ENCODE results near the gene ZPLD1.

Gene ZPLD1

DNA sequence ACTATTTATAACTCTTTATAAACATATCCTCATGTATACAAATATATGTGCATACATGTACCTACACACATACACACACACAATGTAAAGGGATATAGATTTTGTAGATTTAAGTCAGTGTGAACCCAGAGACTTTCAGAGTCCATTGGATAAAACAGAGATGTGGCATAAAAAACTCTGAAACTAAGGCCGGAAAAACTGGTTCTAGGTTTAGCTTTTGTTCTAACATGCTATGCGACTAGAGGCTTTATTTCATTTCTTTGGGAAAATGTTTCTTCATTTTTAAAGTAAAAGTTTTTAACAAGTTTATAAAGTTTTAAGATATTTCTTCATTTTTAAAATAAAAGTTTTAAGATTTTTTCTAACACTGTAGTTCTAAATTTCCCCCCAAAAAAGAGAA is 36.7 kb downstream of the ZPLD1 start:
- TF ChIP-seq, protein P1, sequence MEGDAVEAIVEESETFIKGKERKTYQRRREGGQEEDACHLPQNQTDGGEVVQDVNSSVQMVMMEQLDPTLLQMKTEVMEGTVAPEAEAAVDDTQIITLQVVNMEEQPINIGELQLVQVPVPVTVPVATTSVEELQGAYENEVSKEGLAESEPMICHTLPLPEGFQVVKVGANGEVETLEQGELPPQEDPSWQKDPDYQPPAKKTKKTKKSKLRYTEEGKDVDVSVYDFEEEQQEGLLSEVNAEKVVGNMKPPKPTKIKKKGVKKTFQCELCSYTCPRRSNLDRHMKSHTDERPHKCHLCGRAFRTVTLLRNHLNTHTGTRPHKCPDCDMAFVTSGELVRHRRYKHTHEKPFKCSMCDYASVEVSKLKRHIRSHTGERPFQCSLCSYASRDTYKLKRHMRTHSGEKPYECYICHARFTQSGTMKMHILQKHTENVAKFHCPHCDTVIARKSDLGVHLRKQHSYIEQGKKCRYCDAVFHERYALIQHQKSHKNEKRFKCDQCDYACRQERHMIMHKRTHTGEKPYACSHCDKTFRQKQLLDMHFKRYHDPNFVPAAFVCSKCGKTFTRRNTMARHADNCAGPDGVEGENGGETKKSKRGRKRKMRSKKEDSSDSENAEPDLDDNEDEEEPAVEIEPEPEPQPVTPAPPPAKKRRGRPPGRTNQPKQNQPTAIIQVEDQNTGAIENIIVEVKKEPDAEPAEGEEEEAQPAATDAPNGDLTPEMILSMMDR (IDR thresholded peaks at IDR 0.05; ENCODE audit: borderline replicate concordance, extremely low read depth, low read length, poor library complexity, severe bottlenecking) = no peak
- no peak for TF ChIP-seq EZH2 (IDR thresholded peaks at IDR 0.05; ENCODE audit: borderline replicate concordance, low read depth, low read length, severe bottlenecking)
- Histone ChIP-seq H3K4me3 (ENCODE audit: low read depth in 1 of 2, low read length in 2 of 2) (no peak overlapping the region), H3K36me3 (ENCODE audit: insufficient read depth, low read length) (no peaks in the 10 kb centered on the region), H3K4me2 (ENCODE audit: insufficient read depth, low read length) (no peak overlapping the region), H3K79me2 (ENCODE audit: insufficient read depth, low read length) (no peaks in the 10 kb centered on the region), H3K9me3 (ENCODE audit: insufficient read depth, low read length, severe bottlenecking) (no peaks in the 10 kb centered on the region), H3K27me3 (ENCODE audit: insufficient read depth, low read length, poor library complexity) (no peaks in the 10 kb centered on the region), H4K20me1 (ENCODE audit: insufficient read depth, low read length) (no peaks in the 10 kb centered on the region), H3K27ac (ENCODE audit: low read length) (no peak overlapping the region), H3K4me1 (ENCODE audit: insufficient read depth, low read length) (no peaks in the 10 kb centered on the region), H2AFZ (ENCODE audit: low read depth, low read length) (no peak overlapping the region), H3K9ac (ENCODE audit: low read depth, low read length) (no peak overlapping the region)
- ATAC-seq (ENCODE audit: insufficient read depth, low read depth) (no peak), DNase-seq (no peak)

DNA sequence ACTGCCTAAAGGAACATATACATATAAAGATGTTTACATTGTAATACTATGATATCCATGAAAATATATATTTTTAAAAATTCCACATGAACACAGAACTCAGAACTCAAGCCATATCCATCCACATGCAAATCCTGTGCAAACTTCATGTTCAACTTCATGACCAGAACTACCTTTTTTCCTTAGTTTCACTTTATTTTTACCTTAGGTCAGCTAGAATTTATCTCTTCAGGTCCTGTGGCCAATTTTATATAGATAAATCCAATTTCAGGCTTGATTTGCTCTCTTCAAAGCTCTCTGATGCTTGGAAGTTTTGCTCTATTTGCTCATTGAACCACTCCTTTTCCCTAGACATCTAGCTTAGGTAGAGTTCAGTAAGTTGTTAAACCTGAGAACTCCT is 38.8 kb downstream of the ZPLD1 start:
- no peak for TF ChIP-seq EZH2 (IDR thresholded peaks at IDR 0.05; ENCODE audit: borderline replicate concordance, low read depth, low read length, severe bottlenecking)
- TF ChIP-seq, protein P1 (IDR thresholded peaks at IDR 0.05; ENCODE audit: borderline replicate concordance, extremely low read depth, low read length, poor library complexity, severe bottlenecking) = no peak
- Histone ChIP-seq H3K9me3 (ENCODE audit: insufficient read depth, low read length, severe bottlenecking) (no peaks in the 10 kb centered on the region), H3K36me3 (ENCODE audit: insufficient read depth, low read length) (no peaks in the 10 kb centered on the region), H3K27me3 (ENCODE audit: insufficient read depth, low read length, poor library complexity) (no peaks in the 10 kb centered on the region), H3K4me1 (ENCODE audit: insufficient read depth, low read length) (no peaks in the 10 kb centered on the region), H3K27ac (ENCODE audit: low read length) (no peak overlapping the region), H3K4me2 (ENCODE audit: insufficient read depth, low read length) (no peak overlapping the region), H2AFZ (ENCODE audit: low read depth, low read length) (no peak overlapping the region), H4K20me1 (ENCODE audit: insufficient read depth, low read length) (no peaks in the 10 kb centered on the region), H3K9ac (ENCODE audit: low read depth, low read length) (no peak overlapping the region), H3K79me2 (ENCODE audit: insufficient read depth, low read length) (no peaks in the 10 kb centered on the region), H3K4me3 (ENCODE audit: low read depth in 1 of 2, low read length in 2 of 2) (no peak overlapping the region)
- ATAC-seq (ENCODE audit: insufficient read depth, low read depth) (no peak), DNase-seq (no peak)

- Histone ChIP-seq H3K4me1 (ENCODE audit: insufficient read depth, low read length) (no peaks in the 10 kb centered on the region), H3K27ac (ENCODE audit: low read length) (no peak overlapping the region), H4K20me1 (ENCODE audit: insufficient read depth, low read length) (no peaks in the 10 kb centered on the region), H3K36me3 (ENCODE audit: insufficient read depth, low read length) (no peaks in the 10 kb centered on the region), H3K4me2 (ENCODE audit: insufficient read depth, low read length) (no peak overlapping the region), H2AFZ (ENCODE audit: low read depth, low read length) (no peak overlapping the region), H3K27me3 (ENCODE audit: insufficient read depth, low read length, poor library complexity) (no peaks in the 10 kb centered on the region), H3K9me3 (ENCODE audit: insufficient read depth, low read length, severe bottlenecking) (no peaks in the 10 kb centered on the region), H3K79me2 (ENCODE audit: insufficient read depth, low read length) (no peaks in the 10 kb centered on the region), H3K4me3 (ENCODE audit: low read depth in 1 of 2, low read length in 2 of 2) (no peak overlapping the region), H3K9ac (ENCODE audit: low read depth, low read length) (no peak overlapping the region)
- ATAC-seq (ENCODE audit: insufficient read depth, low read depth) = no peak
- no peak for DNase-seq
- TF ChIP-seq, protein P1 (IDR thresholded peaks at IDR 0.05; ENCODE audit: borderline replicate concordance, extremely low read depth, low read length, poor library complexity, severe bottlenecking) = no peak
- TF ChIP-seq EZH2 (IDR thresholded peaks at IDR 0.05; ENCODE audit: borderline replicate concordance, low read depth, low read length, severe bottlenecking) = no peak
These were observed 39.4 kb downstream of the ZPLD1 start for GRCh38 chr3:102474207-102474606.

DNA sequence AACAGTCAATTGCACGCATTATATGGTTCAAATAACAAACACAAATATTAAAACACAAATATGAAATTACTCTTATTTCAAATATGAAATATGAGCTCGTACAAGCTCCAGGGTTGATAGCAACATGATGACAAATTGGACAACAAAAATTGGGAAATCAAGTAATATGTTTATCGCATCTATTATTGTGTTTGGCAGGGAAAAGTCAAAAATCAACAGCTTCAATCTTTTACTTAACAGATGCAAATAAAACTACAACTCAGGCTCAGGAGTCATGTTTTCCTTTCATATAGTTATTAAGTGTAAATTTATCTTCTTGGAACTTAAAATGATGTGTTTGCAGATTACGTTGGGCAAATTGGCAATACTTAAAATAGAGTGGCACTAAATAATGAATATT is 41.4 kb downstream of the ZPLD1 start:
- H3K4me2 ChIP-seq (ENCODE audit: insufficient read depth, low read length) = no peak overlapping the region
- no peak overlapping the region for H2AFZ ChIP-seq (ENCODE audit: low read depth, low read length)
- no peak overlapping the region for H3K4me3 ChIP-seq (ENCODE audit: low read depth in 1 of 2, low read length in 2 of 2)
- no peaks in the 10 kb centered on the region for H3K79me2 ChIP-seq (ENCODE audit: insufficient read depth, low read length)
- no peak overlapping the region for H3K9ac ChIP-seq (ENCODE audit: low read depth, low read length)
- ATAC-seq (ENCODE audit: insufficient read depth, low read depth) (no peak), DNase-seq (no peak)
- H3K4me1 ChIP-seq (ENCODE audit: insufficient read depth, low read length) = no peaks in the 10 kb centered on the region
- H4K20me1 ChIP-seq (ENCODE audit: insufficient read depth, low read length) = no peaks in the 10 kb centered on the region
- TF ChIP-seq, protein P1 (IDR thresholded peaks at IDR 0.05; ENCODE audit: borderline replicate concordance, extremely low read depth, low read length, poor library complexity, severe bottlenecking) = no peak
- TF ChIP-seq EZH2 (IDR thresholded peaks at IDR 0.05; ENCODE audit: borderline replicate concordance, low read depth, low read length, severe bottlenecking) = no peak
- no peaks in the 10 kb centered on the region for H3K9me3 ChIP-seq (ENCODE audit: insufficient read depth, low read length, severe bottlenecking)
- no peak overlapping the region for H3K27ac ChIP-seq (ENCODE audit: low read length)
- H3K27me3 ChIP-seq (ENCODE audit: insufficient read depth, low read length, poor library complexity) = no peaks in the 10 kb centered on the region
- no peaks in the 10 kb centered on the region for H3K36me3 ChIP-seq (ENCODE audit: insufficient read depth, low read length)

Data from DND-41 (cell line).